ENCODE data around the gene FAR1. TPM values are rescaled to one million over a fixed set of nuclear protein-coding genes. Genes with fewer than 3 reads are reported as not detected.

Gene FAR1
- total RNA-seq, 2 donors from 2014 or later: 40.2 to 43.2 TPM

DNA sequence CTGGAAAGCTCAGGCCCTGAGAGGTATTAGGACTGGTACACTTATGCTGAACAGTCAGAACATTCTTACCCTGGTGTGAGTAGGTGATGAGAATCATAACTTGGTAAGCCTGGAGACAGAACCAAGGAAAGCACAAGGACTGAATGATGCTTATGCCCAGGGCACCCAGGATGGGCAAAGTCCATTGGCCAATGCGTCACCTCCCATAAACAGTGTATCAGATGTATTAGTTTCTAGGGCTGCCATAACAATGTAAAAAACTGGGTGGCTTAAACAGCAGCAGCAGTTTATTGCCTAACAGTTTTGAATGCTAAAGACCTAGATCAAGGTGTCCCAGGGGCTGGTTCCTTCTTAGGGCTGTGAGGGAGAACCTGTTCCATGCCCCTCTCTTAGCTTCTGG, 107.0 kb downstream of the FAR1 start:
- H3K9me3 ChIP-seq: no peaks in the 10 kb centered on the region
- H3K4me3 ChIP-seq: no peak overlapping the region
- H3K36me3 ChIP-seq (replicated peaks in 1 of 2; ENCODE audit: insufficient read depth in 1 of 2, low read depth in 2 of 2): no peaks in the 10 kb centered on the region
- DNase-seq (no peak), ATAC-seq (no peak)
- intact Hi-C loops (cut with DNase I): loop anchor here (10.0 kb wide), 1 partner anchor 469 kb away; no protein-coding TSS in a partner anchor
- 88 to 90% methylated on average over 1 of the region's 1 CpG for WGBS, 2 donors
- TF ChIP-seq, protein P1, sequence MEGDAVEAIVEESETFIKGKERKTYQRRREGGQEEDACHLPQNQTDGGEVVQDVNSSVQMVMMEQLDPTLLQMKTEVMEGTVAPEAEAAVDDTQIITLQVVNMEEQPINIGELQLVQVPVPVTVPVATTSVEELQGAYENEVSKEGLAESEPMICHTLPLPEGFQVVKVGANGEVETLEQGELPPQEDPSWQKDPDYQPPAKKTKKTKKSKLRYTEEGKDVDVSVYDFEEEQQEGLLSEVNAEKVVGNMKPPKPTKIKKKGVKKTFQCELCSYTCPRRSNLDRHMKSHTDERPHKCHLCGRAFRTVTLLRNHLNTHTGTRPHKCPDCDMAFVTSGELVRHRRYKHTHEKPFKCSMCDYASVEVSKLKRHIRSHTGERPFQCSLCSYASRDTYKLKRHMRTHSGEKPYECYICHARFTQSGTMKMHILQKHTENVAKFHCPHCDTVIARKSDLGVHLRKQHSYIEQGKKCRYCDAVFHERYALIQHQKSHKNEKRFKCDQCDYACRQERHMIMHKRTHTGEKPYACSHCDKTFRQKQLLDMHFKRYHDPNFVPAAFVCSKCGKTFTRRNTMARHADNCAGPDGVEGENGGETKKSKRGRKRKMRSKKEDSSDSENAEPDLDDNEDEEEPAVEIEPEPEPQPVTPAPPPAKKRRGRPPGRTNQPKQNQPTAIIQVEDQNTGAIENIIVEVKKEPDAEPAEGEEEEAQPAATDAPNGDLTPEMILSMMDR (IDR thresholded peaks at IDR 0.05): no peak
- no peak for TF ChIP-seq POLR2A (IDR thresholded peaks at IDR 0.05)
- no peak overlapping the region for H3K27ac ChIP-seq
- no peaks in the 10 kb centered on the region for H3K27me3 ChIP-seq
- no peaks in the 10 kb centered on the region for H3K4me1 ChIP-seq

DNA sequence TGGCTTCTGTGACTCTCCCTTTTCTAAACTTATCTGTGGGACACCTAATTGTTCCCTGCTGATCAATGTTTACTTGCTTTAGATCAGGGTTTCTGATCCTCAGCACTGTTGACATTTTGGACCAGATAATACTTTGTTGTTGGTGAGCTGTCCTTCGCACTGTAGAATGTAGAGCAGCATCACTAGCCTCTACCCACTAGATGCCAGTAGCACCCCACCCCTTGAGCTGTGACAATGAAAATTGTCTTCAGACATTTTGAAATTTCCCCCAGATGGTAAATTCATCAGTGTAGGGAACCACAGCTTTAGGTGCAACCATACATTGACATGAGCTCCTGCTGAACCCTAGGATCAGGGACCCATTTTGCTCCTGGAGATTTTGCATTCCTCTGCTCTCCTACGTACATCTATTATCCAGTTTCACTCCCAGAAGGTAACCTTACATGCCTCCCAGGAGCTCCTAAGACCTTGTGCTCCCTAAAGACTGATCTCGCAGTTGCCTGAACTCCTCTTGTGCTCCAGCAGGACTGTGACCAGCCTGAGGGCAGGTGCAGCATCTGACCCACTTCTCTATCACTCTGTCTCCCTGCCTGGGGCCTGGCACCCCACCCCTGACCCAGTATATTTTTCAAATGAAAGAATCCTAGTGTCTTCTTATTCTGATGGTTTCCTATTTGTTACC, 107.8 kb downstream of the FAR1 start:
- 73 to 79% methylated on average over 3 of the region's 3 CpGs for whole genome bisulfite sequencing, 2 donors
- ATAC-seq (no peak), DNase-seq (no peak)
- no peak for TF ChIP-seq POLR2A (IDR thresholded peaks at IDR 0.05)
- TF ChIP-seq, protein P1 (IDR thresholded peaks at IDR 0.05): no peak
- no peaks in the 10 kb centered on the region for H3K36me3 ChIP-seq (replicated peaks in 1 of 2; ENCODE audit: insufficient read depth in 1 of 2, low read depth in 2 of 2)
- no peak overlapping the region for H3K27ac ChIP-seq
- no peaks in the 10 kb centered on the region for H3K4me1 ChIP-seq
- no peaks in the 10 kb centered on the region for H3K9me3 ChIP-seq
- H3K27me3 ChIP-seq: no peaks in the 10 kb centered on the region
- H3K4me3 ChIP-seq: no peak overlapping the region
- intact Hi-C loops (cut with DNase I): loop anchor here (10.0 kb wide), 1 partner anchor 469 kb away; no protein-coding TSS in a partner anchor

DNA sequence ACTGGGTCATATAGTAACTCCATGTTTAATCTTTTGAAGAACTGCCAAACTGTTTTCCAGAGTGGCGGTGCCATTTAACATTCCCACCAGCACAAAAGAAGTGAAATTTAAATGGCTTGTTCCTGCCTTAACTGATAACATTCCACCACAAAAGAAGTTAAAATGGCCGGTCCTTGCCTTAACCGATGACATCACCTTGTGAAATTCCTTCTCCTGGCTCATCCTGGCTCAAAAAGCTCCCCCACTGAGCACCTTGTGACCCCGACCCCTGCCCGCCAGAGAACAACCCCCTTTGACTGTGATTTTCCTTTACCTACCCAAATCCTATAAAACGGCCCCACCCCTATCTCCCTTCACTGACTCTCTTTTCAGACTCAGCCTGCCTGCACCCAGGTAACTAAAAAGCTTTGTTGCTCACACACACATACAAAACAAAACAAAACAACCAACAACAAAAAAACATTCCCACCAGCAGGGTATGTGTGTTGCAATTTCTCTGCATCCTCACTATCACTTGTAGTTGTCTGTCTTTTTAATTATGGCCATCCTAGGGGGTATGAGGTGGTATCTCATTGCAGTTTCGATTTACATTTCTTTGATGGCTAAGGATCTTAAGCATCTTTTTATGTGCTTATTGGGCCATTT, 109.0 kb downstream of the FAR1 start:
- no peaks in the 10 kb centered on the region for H3K27me3 ChIP-seq
- TF ChIP-seq POLR2A (IDR thresholded peaks at IDR 0.05): no peak
- TF ChIP-seq, protein P1 (IDR thresholded peaks at IDR 0.05): no peak
- H3K27ac ChIP-seq: no peak overlapping the region
- no peaks in the 10 kb centered on the region for H3K36me3 ChIP-seq (replicated peaks in 1 of 2; ENCODE audit: insufficient read depth in 1 of 2, low read depth in 2 of 2)
- DNase-seq (no peak), ATAC-seq (no peak)
- no peak overlapping the region for H3K4me3 ChIP-seq
- no peaks in the 10 kb centered on the region for H3K4me1 ChIP-seq
- 27 to 28% methylated on average over 7 of the region's 7 CpGs for WGBS, 2 donors
- intact Hi-C loops (cut with DNase I): loop anchor here (10.0 kb wide), 1 partner anchor 467 kb away; no protein-coding TSS in a partner anchor
- H3K9me3 ChIP-seq: no peaks in the 10 kb centered on the region

DNA sequence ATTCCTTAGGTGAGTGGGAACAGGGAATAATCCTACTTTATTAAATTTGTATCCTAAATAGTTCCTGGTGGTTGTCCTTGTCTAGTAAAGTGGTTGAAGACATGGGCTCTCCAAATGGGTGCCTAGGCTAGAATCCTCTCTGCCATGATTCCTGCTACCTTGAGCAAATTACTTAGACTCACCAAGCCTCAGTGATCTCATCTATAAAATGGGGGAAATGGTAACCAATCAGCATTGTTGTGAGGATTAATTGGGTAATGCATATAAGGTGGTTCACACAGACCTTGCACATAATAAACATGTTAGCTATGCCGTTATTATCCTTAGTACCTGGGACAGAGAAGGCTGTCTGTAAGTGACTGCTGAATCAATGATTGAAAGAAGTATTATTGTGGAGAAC, 109.9 kb downstream of the FAR1 start:
- no peak overlapping the region for H3K4me3 ChIP-seq
- no peaks in the 10 kb centered on the region for H3K9me3 ChIP-seq
- 54 to 85% methylated on average over 1 of the region's 1 CpG for WGBS, 2 donors
- TF ChIP-seq POLR2A (IDR thresholded peaks at IDR 0.05): no peak
- TF ChIP-seq, protein P1 (IDR thresholded peaks at IDR 0.05): no peak
- ATAC-seq: no peak
- no peaks in the 10 kb centered on the region for H3K36me3 ChIP-seq (replicated peaks in 1 of 2; ENCODE audit: insufficient read depth in 1 of 2, low read depth in 2 of 2)
- H3K27ac ChIP-seq: no peak overlapping the region
- H3K27me3 ChIP-seq: no peaks in the 10 kb centered on the region
- DNase-seq: no peak
- intact Hi-C loops (cut with DNase I): loop anchor here (10.0 kb wide), 1 partner anchor 466 kb away; no protein-coding TSS in a partner anchor
- H3K4me1 ChIP-seq: no peaks in the 10 kb centered on the region

All from body of pancreas (tissue), 4 donors.